IMR-90 (cell line): ENCODE results near the gene ZBTB39. TPM values are rescaled to one million over a fixed set of nuclear protein-coding genes. Genes with fewer than 3 reads are reported as not detected.

Experiments used
- ATAC-seq: fragments of 200-7000 bp; cut with Tn5 transposase; 2 replicates; pipeline ENCODE4 v1.9.1; 2020; ENCODE audit warnings: low read depth, mild to moderate bottlenecking, moderate library complexity
- BruUV-seq: library from RNA; stranded (reverse); fragments of 400-500 nt; replicated peaks from 2 replicates; lab custom pipeline; 2021; lab: Mats Ljungman, UMichigan
- CTCF ChIA-PET: fragments of 300-600 bp; formaldehyde crosslinking; extraction: SDS; loops from one replicate; lab custom pipeline; 2021; ENCODE audit warnings: antibody characterized with exemption; lab: Yijun Ruan, JAX
- POLR2A ChIA-PET: fragments of 300-600 bp; sonication (Branson Sonifier 250); formaldehyde crosslinking; loops from one replicate; lab custom pipeline; 2022; ENCODE audit warnings: antibody characterized with exemption; ENCODE audit not compliant: unreplicated experiment; lab: Charles Lee
- DNase-seq: peaks from one replicate; pipeline ENCODE4 v3.0.0; 2013
- H2AFZ ChIP-seq: replicated peaks from 2 replicates; pipeline ENCODE3; 2013; ENCODE audit warnings: low read length, mild to moderate bottlenecking; ENCODE audit not compliant: poor library complexity
- H2AK5ac ChIP-seq: 2 replicates; pipeline ENCODE4 v1.6.1; 2013; ENCODE audit warnings: low read depth, low read length, inconsistent platforms
- H2AK9ac ChIP-seq: replicated peaks from 2 replicates; pipeline ENCODE3; 2013; ENCODE audit warnings: mild to moderate bottlenecking, low read depth, low read length, moderate library complexity; ENCODE audit not compliant: poor library complexity
- H2BK120ac ChIP-seq: 2 replicates; pipeline ENCODE4 v1.6.1; 2013; ENCODE audit warnings: low read depth, low read length, inconsistent platforms
- H2BK15ac ChIP-seq: 3 replicates; pipeline ENCODE4 v1.6.1; 2013; ENCODE audit warnings: low read depth, low read length, inconsistent platforms
- H2BK20ac ChIP-seq: 2 replicates; pipeline ENCODE4 v1.6.1; 2013; ENCODE audit warnings: low read depth, mild to moderate bottlenecking, inconsistent platforms, low read length, moderate library complexity
- H2BK5ac ChIP-seq: 2 replicates; pipeline ENCODE4 v1.6.1; 2013; ENCODE audit warnings: mild to moderate bottlenecking, low read depth, low read length, inconsistent platforms; ENCODE audit not compliant: poor library complexity, severe bottlenecking
- H3K14ac ChIP-seq: replicated peaks from 2 replicates; pipeline ENCODE4 v1.6.1; 2013; ENCODE audit warnings: low read depth, low read length, inconsistent platforms
- H3K18ac ChIP-seq: 2 replicates; pipeline ENCODE4 v1.6.1; 2013; ENCODE audit warnings: low read depth, low read length, control low read depth
- H3K23ac ChIP-seq: 2 replicates; pipeline ENCODE4 v1.6.1; 2013; ENCODE audit warnings: low read depth, low read length, inconsistent platforms
- H3K27ac ChIP-seq: 2 replicates; pipeline ENCODE4 v1.5.1; 2013; ENCODE audit warnings: mild to moderate bottlenecking, control low read depth, low read length; ENCODE audit not compliant: insufficient read depth
- H3K27me3 ChIP-seq: 2 replicates; pipeline ENCODE4 v1.6.1; 2013; ENCODE audit warnings: low read length; ENCODE audit not compliant: control insufficient read depth, insufficient read depth
- H3K36me3 ChIP-seq: 2 replicates; pipeline ENCODE4 v1.6.1; 2013; ENCODE audit warnings: low read length, mixed read lengths; ENCODE audit not compliant: control insufficient read depth, insufficient read depth
- H3K4ac ChIP-seq: 2 replicates; pipeline ENCODE4 v1.6.1; 2013; ENCODE audit warnings: low read depth, low read length, inconsistent platforms
- H3K4me1 ChIP-seq: 2 replicates; pipeline ENCODE4 v1.6.1; 2013; ENCODE audit warnings: low read length, mixed read lengths; ENCODE audit not compliant: control insufficient read depth, insufficient read depth
- H3K4me2 ChIP-seq: 2 replicates; pipeline ENCODE4 v1.6.1; 2013; ENCODE audit warnings: low read depth, mild to moderate bottlenecking, control low read depth, low read length, moderate library complexity
- H3K4me3 ChIP-seq: 2 replicates; pipeline ENCODE4 v1.5.1; 2013; ENCODE audit warnings: low read depth, mild to moderate bottlenecking, control low read depth, low read length, moderate library complexity; ENCODE audit not compliant: insufficient read depth
- H3K56ac ChIP-seq: 2 replicates; pipeline ENCODE4 v1.6.1; 2013; ENCODE audit warnings: low read length, inconsistent platforms; ENCODE audit not compliant: insufficient read depth; ENCODE audit errors: extremely low read depth
- H3K79me1 ChIP-seq, 2 experiments: 2 replicates each; pipeline ENCODE4 v1.6.1; 2013; ENCODE audit warnings: low read length in 2 of 2, inconsistent platforms in 1 of 2, low read depth in 1 of 2
- H3K9ac ChIP-seq: 2 replicates; pipeline ENCODE4 v1.6.1; 2013; ENCODE audit warnings: low read depth, low read length, control low read depth
- H3K9me1 ChIP-seq: 2 replicates; pipeline ENCODE4 v1.6.1; 2013; ENCODE audit warnings: low read length, inconsistent platforms; ENCODE audit not compliant: insufficient read depth
- H3K9me3 ChIP-seq: 2 replicates; pipeline ENCODE4 v1.6.1; 2013; ENCODE audit warnings: low read length; ENCODE audit not compliant: control insufficient read depth, insufficient read depth
- H4K20me1 ChIP-seq: 2 replicates; pipeline ENCODE4 v1.6.1; 2013; ENCODE audit warnings: low read length, inconsistent platforms; ENCODE audit not compliant: insufficient read depth
- H4K5ac ChIP-seq: 2 replicates; pipeline ENCODE4 v1.6.1; 2013; ENCODE audit warnings: mild to moderate bottlenecking, low read depth, low read length, control low read depth
- H4K8ac ChIP-seq, 2 experiments: 2 replicates each; pipeline ENCODE4 v1.6.1; 2013; ENCODE audit warnings: low read depth in 2 of 2, low read length in 2 of 2, control low read depth in 1 of 2, inconsistent platforms in 1 of 2
- H4K91ac ChIP-seq: 2 replicates; pipeline ENCODE4 v1.6.1; 2013; ENCODE audit warnings: low read depth, low read length, inconsistent platforms; ENCODE audit not compliant: insufficient read depth
- BHLHE40 ChIP-seq: fragments of 150-350 bp; IDR thresholded peaks from 2 replicates; pipeline ENCODE4 v1.6.1; 2016; ENCODE audit warnings: mild to moderate bottlenecking, low read depth, low read length
- CEBPB ChIP-seq: IDR thresholded peaks from 2 replicates; pipeline ENCODE4 v1.6.1; 2012; ENCODE audit warnings: low read depth, low read length, improper control_type of control experiment
- CHD1 ChIP-seq: IDR thresholded peaks from 2 replicates; pipeline ENCODE4 v1.6.1; 2012; ENCODE audit warnings: low read depth, low read length, improper control_type of control experiment
- CTCF ChIP-seq: conservative IDR thresholded peaks from 2 replicates; pipeline ENCODE4 v1.5.1; 2012; ENCODE audit warnings: mild to moderate bottlenecking, low read depth, low read length, improper control_type of control experiment
- FOS ChIP-seq: fragments of 150-350 bp; IDR thresholded peaks from 2 replicates; pipeline ENCODE4 v1.6.1; 2016; ENCODE audit warnings: low read depth, low read length
- MAFK ChIP-seq: IDR thresholded peaks from 2 replicates; pipeline ENCODE4 v1.6.1; 2012; ENCODE audit warnings: low read depth, low read length, improper control_type of control experiment
- MAZ ChIP-seq: IDR thresholded peaks from 2 replicates; pipeline ENCODE4 v1.6.1; 2012; ENCODE audit warnings: low read depth, mild to moderate bottlenecking, low read length, improper control_type of control experiment, moderate library complexity, borderline replicate concordance
- MXI1 ChIP-seq: IDR thresholded peaks from 2 replicates; pipeline ENCODE4 v1.6.1; 2012; ENCODE audit warnings: low read depth, mild to moderate bottlenecking, low read length, moderate library complexity, borderline replicate concordance
- NFE2L2 ChIP-seq: fragments of 150-350 bp; IDR thresholded peaks from 2 replicates; pipeline ENCODE4 v1.6.1; 2016; ENCODE audit warnings: low read depth, mild to moderate bottlenecking, low read length
- POLR2A ChIP-seq: IDR thresholded peaks from 2 replicates; pipeline ENCODE4 v1.6.1; 2012; ENCODE audit warnings: mild to moderate bottlenecking, low read depth, low read length
- RAD21 ChIP-seq: IDR thresholded peaks from 2 replicates; pipeline ENCODE4 v1.6.1; 2012; ENCODE audit warnings: low read length, improper control_type of control experiment
- RCOR1 ChIP-seq: IDR thresholded peaks from 2 replicates; pipeline ENCODE4 v1.6.1; 2012; ENCODE audit warnings: mild to moderate bottlenecking, low read length, improper control_type of control experiment; ENCODE audit not compliant: insufficient replicate concordance
- WGBS, 2 experiments: methylation state at CpG; one replicate each; pipeline versions ENCODE4 v1.1.5 to v1.1.7; 2013; ENCODE audit warnings: missing lambda C conversion rate in 2 of 2; ENCODE audit not compliant: insufficient read length in 1 of 2; ENCODE audit errors: extremely low coverage in 2 of 2; 5-methylcytosine and 5-hydroxymethylcytosine counted together
- dilution Hi-C: fragments of 300-500 bp; cut with HindIII; formaldehyde crosslinking; loops from one replicate; pipeline ENCODE4 v1.14.3; 2018; ENCODE audit warnings: low sequenced_read_pairs; ENCODE audit not compliant: unreplicated experiment
- in situ Hi-C: fragments of 300-500 bp; cut with MboI; formaldehyde crosslinking; loops from 3 replicates; pipeline ENCODE4 v1.14.3; 2019; ENCODE audit warnings: low sequenced_read_pairs, inconsistent platforms, mixed read lengths
- intact Hi-C: fragments of 100-400 bp; cut with micrococcal nuclease; formaldehyde crosslinking; loops from 2 replicates; pipeline ENCODE4 v1.10.0; 2022
- polyA plus RNA-seq, 3 experiments: library from polyadenylated mRNA; depleted of rRNA; stranded (reverse); fragments of >200 nt; gene quantifications; 2 replicates each; pipeline ENCODE4 v1.2.3, GENCODE V29; 2012; ENCODE audit warnings: low replicate concordance in 1 of 3
- total RNA-seq: library from RNA; depleted of rRNA; stranded (reverse); fragments of >200 nt; gene quantifications from 2 replicates; pipeline ENCODE4 v1.2.3, GENCODE V29; 2012
- TF ChIP-seq, protein P1 (sequence below): fragments of 150-350 bp; IDR thresholded peaks from 2 replicates; pipeline ENCODE4 v1.6.1; 2016; ENCODE audit warnings: low read depth, mild to moderate bottlenecking, low read length, moderate library complexity, borderline replicate concordance
- TF ChIP-seq, protein P2 (sequence below): fragments of 150-350 bp; IDR thresholded peaks from 2 replicates; pipeline ENCODE4 v1.6.1; 2017; ENCODE audit warnings: mild to moderate bottlenecking, antibody characterized with exemption, low read length, low read depth

The ZBTB39 gene
- total and polyA plus RNA-seq, 2 of the 4 experiments (the other 2 are of a cell fraction) = 4.0 to 5.2 TPM

- Histone ChIP-seq H2BK120ac (no peak overlapping the region), H3K56ac (no peak overlapping the region), H3K4me3 (no peak overlapping the region), H2AK9ac (no peak overlapping the region), H2BK5ac (no peak overlapping the region), H2BK20ac (no peak overlapping the region), H3K9ac (no peak overlapping the region), H3K9me1 (0 out of 2 replicates have a peak, but pooled peaks cover 5% of the 10 kb centered on the region), H3K79me1 (no peaks in the 10 kb centered on the region), H4K91ac (no peak overlapping the region), H2AK5ac (no peak overlapping the region), H4K5ac (no peak overlapping the region), H2BK15ac (no peak overlapping the region), H3K27me3 (no peaks in the 10 kb centered on the region), H3K27ac (no peak overlapping the region), H3K18ac (no peak overlapping the region), H3K36me3 (peaks cover 5% of the 10 kb centered on the region; the same call in 1 of the 2 replicates), H3K23ac (peak overlapping the region; percentile 34; the same call in 1 of the 2 replicates), H2AFZ (no peak overlapping the region), H4K20me1 (peaks cover 3% of the 10 kb centered on the region; the same call in 1 of the 2 replicates), H3K14ac (no peak overlapping the region), H3K4ac (no peak overlapping the region), H3K9me3 (no peaks in the 10 kb centered on the region), H3K4me1 (peaks cover 4% of the 10 kb centered on the region), H3K4me2 (no peak overlapping the region), H4K8ac (no peak overlapping the region)
- ChIA-PET CTCF (interaction anchor here (0.6 to 1.0 kb wide), 3 partner anchors 9 to 15 kb away, joined by 3 to 4 read pairs (median 3); no protein-coding TSS in a partner anchor), POLR2A (no interaction called here)
- intact Hi-C loops = no loop called here
- dilution Hi-C loops = no loop called here
- no peak for DNase-seq
- whole genome bisulfite sequencing, 2 experiments = 83% methylated on average over 2 of the region's 8 CpGs; no CpG with 5 or more reads in 1 of the 2 experiments
- in situ Hi-C loops = loop anchor here (25.0 kb wide), 1 partner anchor 479 kb away; the partner anchor contains the start of gene RBMS2
- no peak for ATAC-seq
- no TSS peak for BruUV-seq
- no peak for TF ChIP-seq NFE2L2
- TF ChIP-seq MAFK = no peak
- no peak for TF ChIP-seq RAD21
- TF ChIP-seq CTCF = no peak
- no peak for TF ChIP-seq MAZ
- TF ChIP-seq BHLHE40 = no peak
- TF ChIP-seq CHD1 = no peak
- TF ChIP-seq, protein P1, sequence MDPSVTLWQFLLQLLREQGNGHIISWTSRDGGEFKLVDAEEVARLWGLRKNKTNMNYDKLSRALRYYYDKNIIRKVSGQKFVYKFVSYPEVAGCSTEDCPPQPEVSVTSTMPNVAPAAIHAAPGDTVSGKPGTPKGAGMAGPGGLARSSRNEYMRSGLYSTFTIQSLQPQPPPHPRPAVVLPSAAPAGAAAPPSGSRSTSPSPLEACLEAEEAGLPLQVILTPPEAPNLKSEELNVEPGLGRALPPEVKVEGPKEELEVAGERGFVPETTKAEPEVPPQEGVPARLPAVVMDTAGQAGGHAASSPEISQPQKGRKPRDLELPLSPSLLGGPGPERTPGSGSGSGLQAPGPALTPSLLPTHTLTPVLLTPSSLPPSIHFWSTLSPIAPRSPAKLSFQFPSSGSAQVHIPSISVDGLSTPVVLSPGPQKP = no peak
- TF ChIP-seq POLR2A = no peak
- no peak for TF ChIP-seq FOS
- TF ChIP-seq RCOR1 = no peak
- TF ChIP-seq CEBPB = no peak
- TF ChIP-seq, protein P2, sequence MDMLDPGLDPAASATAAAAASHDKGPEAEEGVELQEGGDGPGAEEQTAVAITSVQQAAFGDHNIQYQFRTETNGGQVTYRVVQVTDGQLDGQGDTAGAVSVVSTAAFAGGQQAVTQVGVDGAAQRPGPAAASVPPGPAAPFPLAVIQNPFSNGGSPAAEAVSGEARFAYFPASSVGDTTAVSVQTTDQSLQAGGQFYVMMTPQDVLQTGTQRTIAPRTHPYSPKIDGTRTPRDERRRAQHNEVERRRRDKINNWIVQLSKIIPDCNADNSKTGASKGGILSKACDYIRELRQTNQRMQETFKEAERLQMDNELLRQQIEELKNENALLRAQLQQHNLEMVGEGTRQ = no peak
- TF ChIP-seq MXI1 = no peak
Observed at GRCh38 chr12:56991319-56992246, 14.8 kb downstream of the ZBTB39 start.
